GM23248 (cell line): Measurements from ENCODE around the gene MEIS2. TPM values are rescaled to one million over a fixed set of nuclear protein-coding genes. Genes with fewer than 3 reads are reported as not detected.

Experiments used
- DNase-seq: peaks from one replicate; pipeline ENCODE4 v3.0.0-alpha.2; 2015
- H2AFZ ChIP-seq: fragments of 200-600 bp; sonication (generic); 2 replicates; pipeline ENCODE4 v1.6.1; 2016; ENCODE audit warnings: antibody characterized with exemption
- H3F3A ChIP-seq: fragments of 200-600 bp; sonication (generic); 2 replicates; pipeline ENCODE4 v1.6.1; 2016; ENCODE audit warnings: mild to moderate bottlenecking, antibody characterized with exemption, mixed run types; ENCODE audit not compliant: insufficient read depth
- H3K27ac ChIP-seq: fragments of 200-600 bp; sonication (generic); 2 replicates; pipeline ENCODE4 v1.5.1; 2016; ENCODE audit warnings: mild to moderate bottlenecking
- H3K27me3 ChIP-seq: fragments of 200-600 bp; sonication (generic); replicated peaks from 2 replicates; pipeline ENCODE4 v1.6.1; 2016; ENCODE audit warnings: mild to moderate bottlenecking; ENCODE audit not compliant: insufficient read depth
- H3K36me3 ChIP-seq: fragments of 200-600 bp; sonication (generic); 2 replicates; pipeline ENCODE4 v1.6.1; 2016; ENCODE audit warnings: low read depth, mild to moderate bottlenecking
- H3K4me1 ChIP-seq: fragments of 200-600 bp; sonication (generic); 2 replicates; pipeline ENCODE4 v1.6.1; 2016; ENCODE audit warnings: mild to moderate bottlenecking; ENCODE audit not compliant: insufficient read depth
- H3K4me2 ChIP-seq: fragments of 200-600 bp; sonication (generic); one replicate; pipeline ENCODE4 v1.6.1; 2016; ENCODE audit warnings: mild to moderate bottlenecking; ENCODE audit not compliant: unreplicated experiment
- H3K4me3 ChIP-seq: fragments of 200-600 bp; sonication (generic); 2 replicates; pipeline ENCODE4 v1.5.1; 2016; ENCODE audit warnings: mild to moderate bottlenecking
- H3K79me2 ChIP-seq: fragments of 200-600 bp; sonication (generic); 2 replicates; pipeline ENCODE4 v1.6.1; 2016; ENCODE audit warnings: mild to moderate bottlenecking; ENCODE audit not compliant: insufficient read depth
- H3K9ac ChIP-seq: fragments of 200-600 bp; sonication (generic); 2 replicates; pipeline ENCODE4 v1.6.1; 2016; ENCODE audit warnings: mild to moderate bottlenecking
- H3K9me2 ChIP-seq: fragments of 200-600 bp; sonication (generic); 2 replicates; pipeline ENCODE4 v1.6.1; 2016; ENCODE audit warnings: mixed run types, mild to moderate bottlenecking, moderate library complexity; ENCODE audit not compliant: insufficient read depth
- H3K9me3 ChIP-seq: fragments of 200-600 bp; sonication (generic); one replicate; pipeline ENCODE4 v1.6.1; 2017; ENCODE audit warnings: low read depth
- H4K20me1 ChIP-seq: fragments of 200-600 bp; sonication (generic); 2 replicates; pipeline ENCODE4 v1.6.0; 2016; ENCODE audit not compliant: insufficient read depth
- EZH2 ChIP-seq: fragments of 200-600 bp; sonication (generic); IDR thresholded peaks from 2 replicates; pipeline ENCODE4 v1.6.1; 2018; ENCODE audit warnings: antibody characterized with exemption, mild to moderate bottlenecking; ENCODE audit not compliant: insufficient read depth, poor library complexity, severe bottlenecking
- EZH2phosphoT487 ChIP-seq: fragments of 200-600 bp; sonication (generic); IDR thresholded peaks from 2 replicates; pipeline ENCODE4 v1.6.1; 2018; ENCODE audit warnings: antibody characterized with exemption, moderate library complexity, mild to moderate bottlenecking, low read depth; ENCODE audit not compliant: insufficient read depth
- WGBS, 2 experiments: methylation state at CpG; one replicate each; pipeline ENCODE4 v1.1.6; 2015 to 2017; ENCODE audit warnings: low lambda C conversion rate in 2 of 2, low coverage in 1 of 2; ENCODE audit errors: missing lambda C conversion rate in 2 of 2; 5-methylcytosine and 5-hydroxymethylcytosine counted together
- in situ Hi-C: fragments of 300-500 bp; cut with MboI; formaldehyde crosslinking; loops from 2 replicates; pipeline ENCODE4 v1.15.0; 2020
- polyA plus RNA-seq: library from polyadenylated mRNA; unstranded; fragments of >200 nt; fragmentation: Nextera tagmentation; extraction: Ambion mirVana; gene quantifications from 2 replicates; pipeline ENCODE4 v1.2.1, GENCODE V29; 2016
- total RNA-seq: library from RNA; depleted of rRNA; stranded (reverse); fragments of >200 nt; shearing (Covaris generic); gene quantifications from 2 replicates; pipeline ENCODE4 v1.2.3, GENCODE V29; 2014; rRNA removed

MEIS2 gene
- total RNA-seq: 23.7 and 29.3 TPM in 2 replicates
- polyA plus RNA-seq: 24.1 and 26.2 TPM in 2 replicates

DNA sequence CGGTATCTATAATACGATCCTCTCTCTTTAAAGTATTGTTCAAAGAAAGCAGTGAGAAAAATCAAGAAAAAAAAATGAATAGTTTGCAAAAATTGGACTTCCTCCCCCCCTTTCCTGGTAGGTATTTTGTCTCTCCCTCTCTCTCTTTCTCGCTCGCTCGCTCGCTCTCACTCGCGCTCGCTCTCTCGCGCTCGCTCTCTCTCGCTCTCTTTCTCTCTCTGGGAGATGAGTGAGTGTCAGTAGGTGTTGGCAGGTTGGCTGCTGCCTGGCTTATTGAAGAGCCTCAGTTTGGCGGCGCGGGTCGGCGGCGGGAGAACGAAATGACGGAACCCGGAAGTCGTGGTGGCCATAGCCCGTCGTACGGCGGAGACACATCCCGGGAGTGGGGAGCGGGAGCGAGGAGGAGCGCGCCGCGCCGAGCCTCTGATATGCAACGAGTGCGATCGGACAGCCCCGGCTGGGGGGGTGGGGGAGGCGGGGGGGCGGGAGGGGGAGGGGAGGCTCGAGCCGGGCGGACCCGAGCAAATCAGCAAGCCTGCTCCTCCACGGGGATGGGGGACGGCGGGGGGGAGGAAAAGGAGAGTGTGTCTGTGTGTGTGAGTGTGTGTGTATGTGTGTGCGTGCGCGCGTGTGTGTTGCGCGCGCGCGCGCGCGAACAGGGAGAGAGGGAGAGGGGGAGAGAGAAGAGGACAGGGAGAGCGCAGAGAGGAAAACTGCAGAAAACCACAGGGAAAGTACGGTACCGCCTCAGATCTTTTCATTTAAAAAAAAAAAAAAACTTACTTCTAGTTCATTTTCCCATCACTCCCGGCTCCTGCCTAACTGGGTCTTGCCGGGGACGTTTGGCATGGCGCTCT lies at the start of gene MEIS2:
TSS of gene MEIS2 (minus strand) at position 441 of the 857 bp plus-strand sequence. CDS start 1,083 bp downstream, outside the sequence.
- peak within 1 kb of the TSS; percentile 90 for H2AFZ ChIP-seq
- H3K36me3 ChIP-seq: no peaks in the 10 kb centered on the region
- peaks cover 77% of the 10 kb centered on the region for H3K79me2 ChIP-seq
- peak within 1 kb of the TSS; percentile 94 for H3K9ac ChIP-seq
- no peaks in the 10 kb centered on the region for H4K20me1 ChIP-seq
- no peak for TF ChIP-seq EZH2phosphoT487
- TF ChIP-seq EZH2: no peak
- H3K4me1 ChIP-seq: peaks cover 9% of the 10 kb centered on the region; the same call in 1 of the 2 replicates
- peak within 1 kb of the TSS; percentile 95 for H3K4me3 ChIP-seq
- H3K27me3 ChIP-seq: no peaks in the 10 kb centered on the region
- no peaks in the 10 kb centered on the region for H3K9me2 ChIP-seq
- peak within 1 kb of the TSS; percentile 92 for H3K27ac ChIP-seq
- in situ Hi-C loops: loop anchor here (25.0 kb wide), 2 partner anchors 213 to 1813 kb away; no protein-coding TSS in a partner anchor
- DNase-seq: peak; percentile 95
- H3K4me2 ChIP-seq: peak within 1 kb of the TSS; percentile 99
- 1% methylated on average over 33 to 67 of the region's 67 CpGs for WGBS, 2 experiments
- H3K9me3 ChIP-seq: no peaks in the 10 kb centered on the region
- peaks cover 9% of the 10 kb centered on the region; the same call in 1 of the 2 replicates for H3F3A ChIP-seq

DNA sequence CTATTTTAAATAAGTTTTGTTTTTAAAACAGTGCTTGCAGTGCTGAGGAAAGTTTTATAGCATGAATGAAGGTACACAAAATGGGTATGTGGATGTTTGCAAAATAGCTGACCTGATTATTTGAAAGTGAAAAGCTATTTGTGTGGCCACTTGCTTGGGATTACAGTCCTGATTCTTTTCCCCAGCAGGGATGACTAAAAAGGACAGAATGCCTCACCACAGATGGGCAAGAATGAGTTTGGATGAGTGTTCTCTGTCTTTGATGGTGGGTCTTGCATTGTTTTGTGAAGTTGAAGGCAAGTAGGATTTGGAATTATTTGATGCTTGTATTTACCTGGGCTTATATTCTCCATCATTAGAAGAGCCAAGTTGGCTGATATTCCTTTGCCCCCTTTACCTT lies 48.8 kb upstream of the MEIS2 start:
- no peaks in the 10 kb centered on the region for H3K36me3 ChIP-seq
- no peak overlapping the region for H3K9ac ChIP-seq
- no peak overlapping the region for H3K27ac ChIP-seq
- H3K27me3 ChIP-seq: no peaks in the 10 kb centered on the region
- H3F3A ChIP-seq: no peaks in the 10 kb centered on the region
- H3K4me2 ChIP-seq: no peak overlapping the region
- no peaks in the 10 kb centered on the region for H3K79me2 ChIP-seq
- no peaks in the 10 kb centered on the region for H3K4me1 ChIP-seq
- H3K4me3 ChIP-seq: no peak overlapping the region
- H3K9me3 ChIP-seq: no peaks in the 10 kb centered on the region
- H2AFZ ChIP-seq: no peak overlapping the region
- TF ChIP-seq EZH2 (no peak), EZH2phosphoT487 (no peak)
- in situ Hi-C loops: loop anchor here (25.0 kb wide), 1 partner anchor 738 kb away; no protein-coding TSS in a partner anchor
- peak; percentile 19 for DNase-seq
- H4K20me1 ChIP-seq: no peaks in the 10 kb centered on the region
- H3K9me2 ChIP-seq: no peaks in the 10 kb centered on the region

DNA sequence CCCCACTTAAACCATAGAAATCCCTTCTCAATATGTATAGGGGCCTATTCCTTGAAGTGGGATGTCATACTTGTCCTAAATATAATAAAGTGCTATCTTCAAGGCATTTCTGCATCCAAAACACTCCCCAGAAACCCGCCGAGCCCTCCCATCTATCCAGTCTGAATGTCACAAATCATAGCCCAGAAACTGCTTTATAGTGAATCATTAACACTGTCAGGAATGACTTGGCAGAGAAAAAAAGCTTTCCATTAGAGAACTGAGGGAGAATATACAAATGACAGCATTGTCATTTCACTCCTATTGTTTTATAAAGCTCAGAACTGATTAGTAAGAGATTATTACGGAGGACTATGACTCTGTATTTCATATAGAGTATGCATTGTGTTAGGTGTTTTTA lies 48.4 kb upstream of the MEIS2 start:
- no peak for TF ChIP-seq EZH2phosphoT487
- no peak for TF ChIP-seq EZH2
- H3K9ac ChIP-seq: no peak overlapping the region
- no peaks in the 10 kb centered on the region for H3F3A ChIP-seq
- H3K4me3 ChIP-seq: no peak overlapping the region
- DNase-seq: no peak
- no peaks in the 10 kb centered on the region for H3K36me3 ChIP-seq
- H3K9me2 ChIP-seq: no peaks in the 10 kb centered on the region
- no peaks in the 10 kb centered on the region for H3K9me3 ChIP-seq
- H3K4me2 ChIP-seq: no peak overlapping the region
- H2AFZ ChIP-seq: no peak overlapping the region
- no peaks in the 10 kb centered on the region for H3K27me3 ChIP-seq
- in situ Hi-C loops: loop anchor here (25.0 kb wide), 1 partner anchor 739 kb away; no protein-coding TSS in a partner anchor
- 42 to 46% methylated on average over 3 of the region's 3 CpGs for WGBS, 2 experiments
- no peaks in the 10 kb centered on the region for H4K20me1 ChIP-seq
- H3K79me2 ChIP-seq: no peaks in the 10 kb centered on the region
- H3K4me1 ChIP-seq: no peaks in the 10 kb centered on the region
- H3K27ac ChIP-seq: no peak overlapping the region

DNA sequence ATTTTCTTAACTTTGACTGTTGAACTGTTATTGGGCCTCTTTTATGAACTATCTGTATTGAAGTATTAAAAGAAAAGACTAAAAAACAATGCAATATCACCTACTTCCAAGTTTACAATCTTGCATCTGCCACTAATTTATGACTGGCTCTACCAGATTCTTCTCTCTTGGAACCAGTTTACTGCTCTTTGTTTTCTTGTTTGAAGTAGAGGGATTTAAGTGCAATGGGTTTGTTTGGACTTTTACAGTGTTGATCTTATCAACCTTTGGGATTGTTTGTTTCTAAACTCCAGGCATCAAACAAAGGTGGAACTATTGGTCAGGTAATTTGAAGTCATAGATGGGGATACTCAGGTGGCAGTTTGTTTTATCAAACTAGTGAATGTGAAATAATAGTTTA lies 43.0 kb upstream of the MEIS2 start:
- Histone ChIP-seq H3K27ac (no peak overlapping the region), H3K27me3 (no peaks in the 10 kb centered on the region), H3F3A (peaks cover 11% of the 10 kb centered on the region; the same call in 1 of the 2 replicates), H3K9me2 (no peaks in the 10 kb centered on the region), H3K36me3 (no peaks in the 10 kb centered on the region), H3K4me2 (no peak overlapping the region), H3K4me3 (no peak overlapping the region), H3K79me2 (no peaks in the 10 kb centered on the region), H3K9me3 (no peaks in the 10 kb centered on the region), H4K20me1 (no peaks in the 10 kb centered on the region), H3K4me1 (peaks cover 9% of the 10 kb centered on the region), H2AFZ (0 out of 2 replicates have a peak overlapping the region, but pooled peaks have one; percentile 5), H3K9ac (no peak overlapping the region)
- TF ChIP-seq EZH2phosphoT487: no peak
- in situ Hi-C loops: loop anchor here (25.0 kb wide), 1 partner anchor 744 kb away; no protein-coding TSS in a partner anchor
- DNase-seq: no peak
